K562 (cell line): ENCODE measurements around the gene HIF1AN. TPM values are rescaled to one million over a fixed set of nuclear protein-coding genes. Genes with fewer than 3 reads are reported as not detected.

Source experiments
- ATAC-seq: fragments of 200-7000 bp; cut with Tn5 transposase; 3 replicates; pipeline ENCODE4 v1.9.1; 2020; ENCODE audit warnings: moderate library complexity
- BruUV-seq: library from RNA; stranded (reverse); fragments of 400-500 nt; replicated peaks from 2 replicates; lab custom pipeline; 2021; lab: Mats Ljungman, UMichigan
- CTCF ChIA-PET: fragments of 300-600 bp; formaldehyde crosslinking; extraction: SDS; loops from one replicate; lab custom pipeline; 2021; ENCODE audit warnings: low intra/inter-chr PET ratio; lab: Yijun Ruan, JAX
- POLR2A ChIA-PET: fragments of 300-600, 350-650 bp; sonication (Branson Sonifier 250); formaldehyde crosslinking; extraction: SDS; loops from one replicate; lab custom pipeline; 2021; ENCODE audit warnings: antibody characterized with exemption, inconsistent platforms; lab: Yijun Ruan, JAX
- DNase-seq, 4 experiments: peaks; one replicate each; pipeline versions ENCODE4 v3.0.0 to v3.0.0-alpha.2; 2011 to 2018; ENCODE audit warnings: low spot score in 3 of 4, mixed read lengths in 3 of 4; ENCODE audit errors: extremely low read depth in 1 of 4
- FAIRE-seq: peaks from 2 replicates; lab custom pipeline; 2011; peaks lifted over from hg19 to GRCh38; lab: Jason Lieb, UNC
- H2AFZ ChIP-seq: 2 replicates; pipeline ENCODE4 v1.6.0; 2011; ENCODE audit warnings: low read depth, low read length, control low read depth, inconsistent platforms
- H3K27ac ChIP-seq: fragments of 200-600 bp; 3 replicates; pipeline ENCODE4 v1.8.0; 2011; ENCODE audit warnings: low read depth, mild to moderate bottlenecking, control low read depth, inconsistent platforms, low read length, moderate library complexity, mixed read lengths; ENCODE audit errors: extremely low read depth
- H3K27me3 ChIP-seq, 2 experiments: fragments of 300-600 bp in 1 of 2; 2 replicates in 1 of 2; 3 replicates in 1 of 2; pipeline versions ENCODE4 v1.6.0 to v1.8.0; 2011; ENCODE audit warnings: inconsistent platforms in 2 of 2, low read length in 2 of 2, mild to moderate bottlenecking in 1 of 2, mixed read lengths in 1 of 2, moderate library complexity in 1 of 2; ENCODE audit not compliant: control insufficient read depth in 2 of 2, insufficient read depth in 2 of 2
- H3K36me3 ChIP-seq: fragments of 300-600 bp; 3 replicates; pipeline ENCODE4 v1.8.0; 2011; ENCODE audit warnings: mild to moderate bottlenecking, low read length, inconsistent platforms; ENCODE audit not compliant: control insufficient read depth, insufficient read depth
- H3K4me1 ChIP-seq, 2 experiments: fragments of 200-600 bp in 1 of 2; replicated peaks in 1 of 2; 2 replicates in 1 of 2; 3 replicates in 1 of 2; pipeline versions ENCODE4 v1.5.1 to v1.8.0; 2011; ENCODE audit warnings: inconsistent platforms in 2 of 2, low read length in 2 of 2, mild to moderate bottlenecking in 1 of 2, mixed read lengths in 1 of 2, moderate library complexity in 1 of 2; ENCODE audit not compliant: control insufficient read depth in 2 of 2, insufficient read depth in 2 of 2
- H3K4me2 ChIP-seq: 2 replicates; pipeline ENCODE4 v1.6.1; 2011; ENCODE audit warnings: low read length, control low read depth, inconsistent platforms, mixed read lengths; ENCODE audit not compliant: insufficient read depth
- H3K4me3 ChIP-seq: fragments of 200-600 bp; sonication (generic), shearing (Covaris generic); 2 replicates; pipeline ENCODE4 v1.5.1; 2016; ENCODE audit warnings: control low read depth, inconsistent platforms
- H3K79me2 ChIP-seq: fragments of 200-600 bp; 3 replicates; pipeline ENCODE4 v1.8.0; 2011; ENCODE audit warnings: low read length, inconsistent platforms; ENCODE audit not compliant: control insufficient read depth, insufficient read depth
- H3K9ac ChIP-seq, 2 experiments: 2 replicates each; pipeline versions ENCODE4 v1.6.0 to v1.6.1; 2011; ENCODE audit warnings: low read depth in 2 of 2, low read length in 2 of 2, control low read depth in 1 of 2, inconsistent platforms in 1 of 2, mild to moderate bottlenecking in 1 of 2, mixed read lengths in 1 of 2; ENCODE audit not compliant: insufficient read depth in 1 of 2
- H3K9me1 ChIP-seq: one replicate; pipeline ENCODE4 v1.6.0; 2011; ENCODE audit warnings: inconsistent platforms, mild to moderate bottlenecking, low read length, moderate library complexity; ENCODE audit not compliant: control insufficient read depth, insufficient read depth
- H3K9me3 ChIP-seq: replicated peaks from 2 replicates; pipeline ENCODE4 v1.5.1; 2011; ENCODE audit warnings: low read depth, low read length, inconsistent platforms; ENCODE audit not compliant: control insufficient read depth, insufficient read depth
- H4K20me1 ChIP-seq: replicated peaks from 2 replicates; pipeline ENCODE4 v1.6.1; 2011; ENCODE audit warnings: low read length, inconsistent platforms, mixed read lengths; ENCODE audit not compliant: control insufficient read depth, insufficient read depth
- NFE2 ChIP-seq: IDR thresholded peaks from 2 replicates; pipeline ENCODE4 v1.6.1; 2014; ENCODE audit warnings: antibody characterized with exemption, low read depth
- SREBF1 ChIP-seq: fragments of 150-350 bp; IDR thresholded peaks from 2 replicates; pipeline ENCODE4 v1.6.1; 2014; ENCODE audit warnings: antibody characterized with exemption, low read depth, low read length, borderline replicate concordance
- in situ Hi-C: fragments of 300-500 bp; cut with MboI; formaldehyde crosslinking; loops from 4 replicates; pipeline ENCODE4 v1.15.0; 2018; ENCODE audit warnings: inconsistent platforms, mixed read lengths
- intact Hi-C: fragments of 100-400 bp; cut with micrococcal nuclease; formaldehyde crosslinking; loops from 2 replicates; pipeline ENCODE4 v1.14.2; 2022
- polyA plus RNA-seq, 8 experiments: library from polyadenylated mRNA; depleted of rRNA in 4 of 8; stranded (reverse) in 5 of 8; unstranded in 3 of 8; fragments of >200 nt; fragmentation: Nextera tagmentation in 2 of 8; fragmentation: Illumina TruSeq in 1 of 8; extraction: Ambion mirVana in 2 of 8; extraction: Trizol in 1 of 8; gene quantifications; 2 replicates each; pipeline versions ENCODE4 v1.2.1 to v1.2.3, GENCODE V29; 2011 to 2014; ENCODE audit warnings: inconsistent platforms in 1 of 8, missing spikeins in 1 of 8
- total RNA-seq, 7 experiments: library from RNA; depleted of rRNA in 6 of 7; stranded (reverse); fragments of >200 nt in 6 of 7; fragmentation: Illumina TruSeq in 2 of 7; extraction: Trizol in 2 of 7; gene quantifications; 2 replicates each; pipeline versions ENCODE4 v1.2.1 to v1.2.3, GENCODE V29; 2011 to 2021; ENCODE audit warnings: low replicate concordance in 1 of 7
- TF ChIP-seq, protein P1 (sequence below), 2 experiments: fragments of 200-800 bp in 1 of 2; sonication (Bioruptor generic) in 1 of 2; sonication (generic) in 1 of 2; formaldehyde crosslinking in 1 of 2; IDR thresholded peaks in 1 of 2; conservative IDR thresholded peaks in 1 of 2; 2 replicates each; pipeline versions ENCODE4 v1.5.0 to v1.6.1; 2016 to 2020; ENCODE audit warnings: missing compliant biosample characterization in 1 of 2, missing genetic modification characterization in 1 of 2, missing genetic modification reagents in 1 of 2

Gene HIF1AN
- total and polyA plus RNA-seq, 9 of the 15 experiments (the other 6 are each of a cell fraction or from before 2014, with no cell fraction given), result 1.2 to 16.8 (median 6.9) TPM

DNA sequence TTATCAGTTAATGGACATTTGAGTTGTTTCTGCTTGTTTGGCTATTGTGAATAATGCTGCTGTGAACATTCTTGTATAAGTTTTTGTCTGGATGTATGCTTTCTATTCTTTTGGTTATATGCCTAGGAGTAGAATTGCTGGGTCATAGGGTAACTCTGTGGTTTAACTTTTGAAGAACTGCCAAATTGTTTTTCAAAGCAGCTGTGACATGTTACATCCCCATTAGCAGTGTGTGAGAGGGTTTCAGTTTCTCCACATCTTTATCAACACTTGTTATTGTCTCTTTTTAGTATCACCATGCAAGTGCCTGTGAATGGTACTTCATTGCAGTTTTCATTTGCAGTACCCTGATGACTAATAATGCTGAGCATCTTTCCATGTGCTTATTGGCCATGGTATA lies 4.0 kb upstream of the HIF1AN start:
- H3K79me2 ChIP-seq, result peaks cover 34% of the 10 kb centered on the region
- H3K36me3 ChIP-seq, result peaks cover 17% of the 10 kb centered on the region; the same call in 2 of the 3 replicates
- CTCF ChIA-PET, result interaction anchor here (0.6 kb wide), 1 partner anchor 216 kb away, joined by 3 read pairs; no protein-coding TSS in a partner anchor
- H3K27me3 ChIP-seq, result no peaks in the 10 kb centered on the region
- H2AFZ ChIP-seq, result no peak overlapping the region
- no peaks in the 10 kb centered on the region for H4K20me1 ChIP-seq
- FAIRE-seq, result no peak
- in situ Hi-C loops (no loop called here), intact Hi-C loops (no loop called here)
- no peaks in the 10 kb centered on the region; the same call in 1 of the 2 replicates for H3K9me3 ChIP-seq
- H3K4me3 ChIP-seq, result no peak overlapping the region
- H3K9ac ChIP-seq, result no peak overlapping the region
- no TSS peak for BruUV-seq
- TF ChIP-seq, protein P1, sequence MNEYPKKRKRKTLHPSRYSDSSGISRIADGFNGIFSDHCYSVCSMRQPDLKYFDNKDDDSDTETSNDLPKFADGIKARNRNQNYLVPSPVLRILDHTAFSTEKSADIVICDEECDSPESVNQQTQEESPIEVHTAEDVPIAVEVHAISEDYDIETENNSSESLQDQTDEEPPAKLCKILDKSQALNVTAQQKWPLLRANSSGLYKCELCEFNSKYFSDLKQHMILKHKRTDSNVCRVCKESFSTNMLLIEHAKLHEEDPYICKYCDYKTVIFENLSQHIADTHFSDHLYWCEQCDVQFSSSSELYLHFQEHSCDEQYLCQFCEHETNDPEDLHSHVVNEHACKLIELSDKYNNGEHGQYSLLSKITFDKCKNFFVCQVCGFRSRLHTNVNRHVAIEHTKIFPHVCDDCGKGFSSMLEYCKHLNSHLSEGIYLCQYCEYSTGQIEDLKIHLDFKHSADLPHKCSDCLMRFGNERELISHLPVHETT (CRISPR knock-in tag; conservative IDR thresholded peaks at IDR 0.05 in 1 of 2, IDR thresholded peaks at IDR 0.05 in 1 of 2), result no peak
- TF ChIP-seq SREBF1 (no peak), NFE2 (0 out of 2 replicates have a peak, but pooled peaks have one; percentile 11)
- no peaks in the 10 kb centered on the region for H3K9me1 ChIP-seq
- no peak overlapping the region for H3K4me2 ChIP-seq
- H3K4me1 ChIP-seq, result peaks cover 0 to 18% of the 10 kb centered on the region in 2 experiments; a peak in 3 of 5 replicates
- no peak overlapping the region for H3K27ac ChIP-seq
- no peak for ATAC-seq
- POLR2A ChIA-PET, result no interaction called here
- no peak for DNase-seq
